C4-2B (cell line): ENCODE measurements around the gene INPP4B.

ENCODE experiments used
- CTCF ChIP-seq: fragments of 450-650 bp; conservative IDR thresholded peaks from 2 replicates; pipeline ENCODE4 v1.5.1; 2017; ENCODE audit warnings: mild to moderate bottlenecking
- ZFX ChIP-seq: fragments of 450-650 bp; IDR thresholded peaks from 2 replicates; pipeline ENCODE4 v1.6.1; 2017

DNA sequence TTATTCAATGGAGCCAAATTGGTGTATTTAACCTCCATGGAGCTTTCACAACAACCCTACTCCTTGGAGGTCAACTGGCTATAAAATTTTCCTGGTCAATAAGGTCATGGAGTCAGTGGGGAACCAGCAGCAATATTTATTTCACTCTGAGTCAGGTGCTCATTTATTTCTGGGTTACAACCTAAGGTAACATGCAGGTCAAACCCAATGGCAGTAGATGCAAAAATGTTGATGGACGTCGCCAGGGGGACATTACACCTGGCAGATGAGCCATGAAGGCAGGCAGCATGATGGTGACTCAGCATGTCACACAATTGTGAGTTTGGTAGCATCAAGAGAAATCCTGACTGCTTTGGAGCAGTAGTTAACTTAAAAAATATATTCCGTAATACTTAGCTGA is 695.6 kb downstream of the INPP4B start:
- TF ChIP-seq CTCF (no peak), ZFX (no peak)
